Measurements from ENCODE around the gene PELO. TPM values are rescaled to one million over a fixed set of nuclear protein-coding genes. Genes with fewer than 3 reads are reported as not detected.

Gene PELO
- total RNA-seq, 2 experiments from 2014 or later: 4.3 to 4.5 TPM

DNA sequence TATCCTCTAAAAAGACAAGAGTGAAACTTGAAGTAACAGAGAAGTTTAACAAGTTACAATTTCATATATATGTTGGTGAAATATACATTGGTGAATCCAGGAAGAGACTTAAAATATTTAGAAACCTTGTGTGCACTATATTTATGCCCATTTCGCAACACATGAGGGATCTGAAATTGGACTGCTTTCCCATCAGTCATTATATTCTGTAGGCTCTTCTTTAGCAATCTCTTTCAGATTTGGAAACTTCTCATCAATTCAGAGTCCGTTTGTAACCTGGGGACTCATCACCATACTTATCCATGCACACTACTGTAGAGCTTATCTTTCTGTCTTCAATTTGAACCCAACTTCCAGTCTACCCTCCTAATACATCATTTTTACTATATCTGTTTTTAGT is 2.1 kb downstream of the PELO start:
- peaks cover 17% of the 10 kb centered on the region for H3K4me1 Mint-ChIP-seq (ENCODE audit: low read depth)
- Histone ChIP-seq H3K4me1 (ENCODE audit: insufficient read depth, low read length) (peaks cover 18% of the 10 kb centered on the region), H3K36me3 (ENCODE audit: insufficient read depth, low read length) (no peaks in the 10 kb centered on the region), H3K4me3 (ENCODE audit: low read length) (no peak overlapping the region), H3K27ac (ENCODE audit: low read depth in 1 of 2, low read length in 2 of 2) (no peak overlapping the region), H3K27me3 (ENCODE audit: control insufficient read depth in 1 of 2, insufficient read depth in 2 of 2, low read length in 2 of 2) (peaks cover 0 to 5% of the 10 kb centered on the region in 2 experiments), H3K9me3 (ENCODE audit: control insufficient read depth in 1 of 2, insufficient read depth in 1 of 2, low read length in 2 of 2) (no peaks in the 10 kb centered on the region)
- peaks cover 26% of the 10 kb centered on the region for H3K27me3 Mint-ChIP-seq
- POLR2A ChIA-PET: interaction anchor here (1.3 to 1.9 kb wide), 2 partner anchors 10 to 62 kb away, joined by 3 to 5 read pairs; no protein-coding TSS in a partner anchor
- H3K9me3 Mint-ChIP-seq: no peaks in the 10 kb centered on the region
- intact Hi-C loops (cut with DNase I, micrococcal nuclease): loop anchor here (5.0 kb wide), 3 partner anchors 63 to 307 kb away; no protein-coding TSS in a partner anchor
- DNase-seq: no peak
- H3K27ac Mint-ChIP-seq: no peak overlapping the region
- CTCF ChIA-PET: no interaction called here
- TF ChIP-seq, protein P1, sequence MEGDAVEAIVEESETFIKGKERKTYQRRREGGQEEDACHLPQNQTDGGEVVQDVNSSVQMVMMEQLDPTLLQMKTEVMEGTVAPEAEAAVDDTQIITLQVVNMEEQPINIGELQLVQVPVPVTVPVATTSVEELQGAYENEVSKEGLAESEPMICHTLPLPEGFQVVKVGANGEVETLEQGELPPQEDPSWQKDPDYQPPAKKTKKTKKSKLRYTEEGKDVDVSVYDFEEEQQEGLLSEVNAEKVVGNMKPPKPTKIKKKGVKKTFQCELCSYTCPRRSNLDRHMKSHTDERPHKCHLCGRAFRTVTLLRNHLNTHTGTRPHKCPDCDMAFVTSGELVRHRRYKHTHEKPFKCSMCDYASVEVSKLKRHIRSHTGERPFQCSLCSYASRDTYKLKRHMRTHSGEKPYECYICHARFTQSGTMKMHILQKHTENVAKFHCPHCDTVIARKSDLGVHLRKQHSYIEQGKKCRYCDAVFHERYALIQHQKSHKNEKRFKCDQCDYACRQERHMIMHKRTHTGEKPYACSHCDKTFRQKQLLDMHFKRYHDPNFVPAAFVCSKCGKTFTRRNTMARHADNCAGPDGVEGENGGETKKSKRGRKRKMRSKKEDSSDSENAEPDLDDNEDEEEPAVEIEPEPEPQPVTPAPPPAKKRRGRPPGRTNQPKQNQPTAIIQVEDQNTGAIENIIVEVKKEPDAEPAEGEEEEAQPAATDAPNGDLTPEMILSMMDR (IDR thresholded peaks at IDR 0.05): no peak
- no peaks in the 10 kb centered on the region for H3K36me3 Mint-ChIP-seq (ENCODE audit: low read depth)
- H3K4me3 Mint-ChIP-seq: peak overlapping the region; percentile 39
- no peak for ATAC-seq (ENCODE audit: poor library complexity)

GRCh38 chr5:52791366-52791765 is 3.6 kb downstream of the PELO start:
- H3K27me3 ChIP-seq (ENCODE audit: control insufficient read depth in 1 of 2, insufficient read depth in 2 of 2, low read length in 2 of 2): no peaks in the 10 kb centered on the region
- no peaks in the 10 kb centered on the region for H3K9me3 Mint-ChIP-seq
- CTCF ChIA-PET: interaction anchor here (0.7 kb wide), 1 partner anchor 53 kb away, joined by 3 read pairs; no protein-coding TSS in a partner anchor
- intact Hi-C loops (cut with DNase I, micrococcal nuclease): no loop called here
- H3K4me3 ChIP-seq (ENCODE audit: low read length): no peak overlapping the region
- H3K9me3 ChIP-seq (ENCODE audit: control insufficient read depth in 1 of 2, insufficient read depth in 1 of 2, low read length in 2 of 2): no peaks in the 10 kb centered on the region
- peaks cover 14% of the 10 kb centered on the region for H3K4me1 Mint-ChIP-seq (ENCODE audit: low read depth)
- ATAC-seq (ENCODE audit: poor library complexity): no peak
- POLR2A ChIA-PET: interaction anchor here (1.1 kb wide), 1 partner anchor 8 kb away, joined by 3 read pairs; no protein-coding TSS in a partner anchor
- no peaks in the 10 kb centered on the region for H3K36me3 Mint-ChIP-seq (ENCODE audit: low read depth)
- peaks cover 15% of the 10 kb centered on the region for H3K27me3 Mint-ChIP-seq
- H3K4me1 ChIP-seq (ENCODE audit: insufficient read depth, low read length): peaks cover 18% of the 10 kb centered on the region
- no peak overlapping the region for H3K27ac Mint-ChIP-seq
- H3K36me3 ChIP-seq (ENCODE audit: insufficient read depth, low read length): no peaks in the 10 kb centered on the region
- no peak overlapping the region for H3K4me3 Mint-ChIP-seq
- DNase-seq: no peak
- H3K27ac ChIP-seq (ENCODE audit: low read depth in 1 of 2, low read length in 2 of 2): no peak overlapping the region
- TF ChIP-seq, protein P1 (IDR thresholded peaks at IDR 0.05): no peak

DNA sequence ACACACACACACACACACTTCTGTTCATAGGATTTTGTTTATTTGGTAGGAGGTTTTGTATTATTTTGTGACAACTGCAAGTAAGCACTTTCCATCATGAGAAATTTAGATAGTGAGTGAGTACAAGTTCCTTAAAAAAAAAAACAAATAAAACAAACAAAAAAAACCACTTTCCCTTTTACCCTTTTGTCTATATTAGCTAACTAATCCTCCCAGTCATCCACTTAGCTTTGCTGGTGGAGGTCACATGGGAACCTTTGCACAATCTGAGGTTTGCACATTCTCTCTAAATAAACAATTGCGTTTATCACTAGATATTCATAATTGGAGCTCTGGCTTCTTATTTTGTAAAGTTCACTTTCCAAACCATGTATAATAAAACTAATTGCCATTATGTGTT is 6.8 kb downstream of the PELO start:
- Mint-ChIP-seq H3K27ac (no peak overlapping the region), H3K4me1 (ENCODE audit: low read depth) (peaks cover 23% of the 10 kb centered on the region), H3K9me3 (no peaks in the 10 kb centered on the region), H3K36me3 (ENCODE audit: low read depth) (peaks cover 2% of the 10 kb centered on the region), H3K27me3 (no peaks in the 10 kb centered on the region), H3K4me3 (no peak overlapping the region)
- Histone ChIP-seq H3K4me3 (ENCODE audit: low read length) (no peak overlapping the region), H3K36me3 (ENCODE audit: insufficient read depth, low read length) (no peaks in the 10 kb centered on the region), H3K27ac (ENCODE audit: low read depth in 1 of 2, low read length in 2 of 2) (no peak overlapping the region), H3K4me1 (ENCODE audit: insufficient read depth, low read length) (peaks cover 12% of the 10 kb centered on the region), H3K9me3 (ENCODE audit: control insufficient read depth in 1 of 2, insufficient read depth in 1 of 2, low read length in 2 of 2) (no peaks in the 10 kb centered on the region), H3K27me3 (ENCODE audit: control insufficient read depth in 1 of 2, insufficient read depth in 2 of 2, low read length in 2 of 2) (no peaks in the 10 kb centered on the region)
- ChIA-PET POLR2A (no interaction called here), CTCF (no interaction called here)
- DNase-seq (no peak), ATAC-seq (ENCODE audit: poor library complexity) (no peak)
- TF ChIP-seq, protein P1 (IDR thresholded peaks at IDR 0.05): no peak
- intact Hi-C loops (cut with DNase I, micrococcal nuclease): no loop called here
